DMS114 treated with DMSO at 0.1 percent for 48 hours (cell line): Measurements from ENCODE around the gene RGS6.
"Not testable (repeated sequence)": the region's sequence is repeated elsewhere in the genome, so short reads cannot be mapped to it uniquely, and the experiment has no call there.

Experiments
- DNase-seq: peaks from one replicate; lab custom pipeline; 2025; ENCODE audit not compliant: unreplicated experiment; lab: John Stamatoyannopoulos, UW

The RGS6 gene

DNA sequence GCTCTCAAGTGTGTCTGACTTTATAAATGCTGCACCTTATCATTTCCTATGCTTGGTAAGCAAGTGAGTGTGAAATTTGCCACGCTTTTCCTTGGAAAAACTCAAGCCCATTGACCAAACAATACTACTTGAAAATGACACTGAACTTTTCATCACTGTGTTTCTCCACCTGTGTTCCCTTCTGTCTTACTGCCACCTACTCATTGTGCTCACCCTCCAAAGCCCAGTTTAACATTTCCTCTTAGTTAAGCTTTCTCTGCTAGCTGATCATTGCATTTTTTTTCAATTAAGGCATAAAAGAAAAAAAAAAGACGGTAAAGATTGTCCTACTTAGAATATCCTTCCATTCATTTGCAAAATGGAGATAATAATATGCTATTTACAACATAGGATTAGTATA lies 516.0 kb downstream of the RGS6 start:
- DNase-seq, result no peak

DNA sequence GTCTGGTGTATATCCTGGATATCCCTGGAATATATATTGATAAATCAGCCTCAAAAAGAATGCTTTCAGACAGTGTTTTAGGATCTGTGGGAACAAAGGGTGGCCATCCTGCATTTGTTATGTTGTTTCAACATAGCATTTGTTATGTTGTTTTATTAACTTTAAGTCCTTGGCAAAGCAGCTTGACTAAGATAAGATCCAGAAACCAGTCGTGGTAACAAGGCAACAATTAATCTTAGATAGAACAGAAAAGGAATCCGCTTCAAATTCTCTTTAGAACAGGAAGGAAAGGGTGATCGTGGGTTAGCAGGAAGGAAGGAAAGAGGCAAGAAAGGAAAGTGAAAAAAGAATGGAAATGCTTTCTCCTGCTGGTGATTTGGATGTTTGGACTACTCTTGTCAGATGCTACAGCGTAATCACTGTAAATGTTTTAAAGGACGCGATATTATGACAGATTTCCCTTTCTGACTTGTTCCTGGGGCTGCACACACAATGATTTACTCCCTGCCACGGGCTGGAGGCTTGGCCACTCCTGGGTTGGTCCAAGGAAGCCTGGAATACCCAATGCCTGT lies 518.3 kb downstream of the RGS6 start:
- no peak for DNase-seq

DNA sequence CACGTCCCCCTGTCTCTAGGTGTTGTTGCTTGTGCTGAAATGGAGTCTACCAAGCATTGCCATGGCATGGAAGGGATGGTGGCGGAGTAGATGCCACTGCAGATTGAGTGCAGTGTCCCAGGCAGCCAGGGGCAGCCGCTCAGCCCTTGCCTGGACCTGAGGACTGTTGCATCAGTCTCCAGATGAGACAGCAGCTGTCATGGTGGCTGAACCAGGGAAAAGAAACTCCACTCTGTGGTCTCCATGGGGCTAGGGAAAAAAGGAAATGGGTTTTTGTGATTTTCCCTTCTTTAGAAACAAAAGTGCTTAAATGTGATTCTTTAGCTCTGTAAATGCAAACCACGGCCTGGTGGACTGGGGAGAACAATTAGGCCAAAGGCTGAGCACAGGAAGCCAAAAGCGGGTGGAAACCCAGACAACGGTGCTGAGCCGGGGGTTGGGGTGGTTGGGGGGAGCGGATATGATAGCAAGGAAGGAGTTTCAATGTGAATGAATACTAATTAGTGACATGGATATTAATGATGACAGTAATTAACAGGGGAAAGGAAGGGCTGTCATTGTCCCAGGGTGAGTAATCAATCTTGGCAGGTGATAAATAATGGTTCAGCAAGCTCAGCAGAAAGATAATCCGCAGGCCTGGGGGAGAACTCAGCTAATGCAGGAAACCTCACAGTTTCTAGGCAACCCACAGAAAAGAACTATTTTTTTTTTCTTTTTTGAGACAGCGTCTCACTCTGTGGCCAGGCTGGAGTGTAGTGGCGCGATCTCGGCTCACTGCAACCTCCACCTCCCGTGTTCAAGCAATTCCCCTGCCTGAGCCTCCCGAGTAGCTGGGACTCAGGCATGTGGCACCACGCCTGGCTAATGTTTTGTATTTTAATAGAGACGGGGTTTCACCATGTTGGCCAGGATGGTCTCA lies 519.1 kb downstream of the RGS6 start:
- no peak for DNase-seq

DNA sequence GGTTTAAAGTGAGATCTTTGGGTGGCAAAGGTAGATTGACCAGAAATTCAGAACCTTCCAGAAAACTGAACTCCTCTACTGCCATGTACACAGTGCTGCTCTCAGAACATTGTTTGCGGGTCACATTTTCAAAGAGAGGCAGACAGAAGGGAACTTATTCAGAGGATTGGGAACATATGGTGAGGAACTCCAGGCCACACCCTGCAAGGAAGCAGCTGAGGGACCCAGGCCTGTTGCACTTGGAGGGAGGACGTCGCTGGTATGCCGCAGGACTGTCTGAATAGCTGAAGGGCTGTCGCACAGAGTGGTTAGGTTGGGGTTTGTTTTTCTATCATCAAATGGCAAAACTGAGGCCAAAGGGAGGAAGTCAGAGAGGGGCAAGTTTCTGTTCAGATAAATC lies 520.5 kb downstream of the RGS6 start:
- no peak for DNase-seq

- no peak for DNase-seq
Measured at GRCh38 chr14:72454388-72455160, 522.3 kb downstream of the RGS6 start.

DNA sequence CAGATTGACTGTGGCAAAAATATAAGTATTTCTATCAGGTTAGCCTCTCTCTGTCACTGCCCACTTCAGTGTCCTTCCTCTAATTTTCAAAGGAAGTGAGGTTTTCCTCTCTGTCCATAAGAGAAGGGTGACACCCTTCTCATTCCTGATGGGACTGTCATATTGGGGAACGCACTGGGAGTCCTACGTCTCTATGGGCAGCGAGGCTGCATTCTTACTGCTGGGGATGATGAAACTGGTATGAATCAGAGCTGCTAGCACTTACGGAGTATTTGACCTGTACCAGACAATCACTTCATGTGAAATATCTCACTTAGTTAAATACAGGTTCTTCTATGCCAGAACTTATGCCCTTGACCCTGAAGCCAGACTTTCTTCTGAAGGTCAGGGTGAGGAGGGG lies 525.4 kb downstream of the RGS6 start:
- DNase-seq, result no peak

GRCh38 chr14:72462056-72462455 lies 529.8 kb downstream of the RGS6 start:
- DNase-seq, result no peak

- no peak for DNase-seq
Measured at GRCh38 chr14:72463291-72463866, 531.1 kb downstream of the RGS6 start.

DNA sequence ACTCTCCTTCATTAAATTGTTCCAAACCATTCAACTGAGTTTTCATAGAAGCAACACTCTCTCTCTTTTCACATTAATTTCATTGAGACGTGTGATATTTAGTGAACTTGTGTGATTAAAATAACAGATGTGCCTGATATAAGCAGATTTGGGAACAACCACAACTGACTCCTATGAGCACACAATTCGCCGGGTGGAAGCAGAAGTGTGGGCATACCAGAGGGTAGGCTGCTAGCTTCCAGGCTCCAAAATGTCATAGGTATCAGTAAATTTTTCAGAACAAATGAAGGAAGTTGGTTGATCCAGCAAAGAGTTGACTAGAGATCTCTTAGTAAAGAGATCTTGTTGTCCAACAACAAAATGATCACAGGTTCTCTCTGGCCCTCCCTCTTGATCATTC lies 532.0 kb downstream of the RGS6 start:
- no peak for DNase-seq

GRCh38 chr14:72466325-72466724 lies 534.1 kb downstream of the RGS6 start:
- no peak for DNase-seq

- no peak for DNase-seq
Measured at GRCh38 chr14:72471346-72471745, 539.1 kb downstream of the RGS6 start.

- DNase-seq, result peak; percentile 9
Measured at GRCh38 chr14:72472845-72473244, 540.6 kb downstream of the RGS6 start.

DNA sequence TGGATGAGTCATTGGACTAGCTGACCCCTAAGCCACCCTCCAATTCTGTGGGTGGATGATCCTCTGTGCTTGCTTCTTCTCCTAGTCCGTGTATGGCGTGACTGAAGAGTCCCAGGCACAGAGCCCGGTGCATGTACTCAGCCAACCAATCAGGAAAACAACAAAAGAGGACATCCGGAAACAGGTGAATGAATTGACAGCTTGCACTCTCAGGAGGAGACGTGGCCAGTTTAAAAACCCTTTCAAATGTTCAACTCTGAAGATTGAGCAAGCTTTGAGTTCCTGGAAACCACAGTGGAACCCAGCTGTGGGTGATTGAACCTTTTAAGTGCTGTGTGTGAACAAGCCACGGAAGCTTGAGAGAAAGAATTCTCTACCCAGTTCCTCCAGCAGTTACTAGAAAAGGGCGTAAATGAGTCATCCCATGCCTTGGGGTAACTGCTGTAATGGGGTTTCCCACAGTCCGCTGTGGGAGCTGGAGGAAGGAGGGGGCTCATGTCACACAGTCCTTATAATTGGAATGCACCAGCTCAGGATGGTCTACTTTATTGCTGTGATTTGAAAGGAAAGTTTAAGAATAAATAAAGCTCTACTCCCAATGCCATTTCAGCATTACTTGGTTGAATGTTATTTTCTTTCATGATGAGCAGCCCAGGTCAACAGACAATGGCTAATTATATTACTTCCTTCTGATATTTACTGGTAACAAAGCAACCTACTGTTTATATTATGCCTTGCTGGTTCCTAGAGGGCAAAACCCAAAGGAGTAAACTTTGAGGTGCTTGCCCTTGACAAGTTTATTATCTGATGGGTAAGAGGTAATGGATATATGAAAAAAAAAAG lies 544.6 kb downstream of the RGS6 start:
- DNase-seq, result no peak

DNA sequence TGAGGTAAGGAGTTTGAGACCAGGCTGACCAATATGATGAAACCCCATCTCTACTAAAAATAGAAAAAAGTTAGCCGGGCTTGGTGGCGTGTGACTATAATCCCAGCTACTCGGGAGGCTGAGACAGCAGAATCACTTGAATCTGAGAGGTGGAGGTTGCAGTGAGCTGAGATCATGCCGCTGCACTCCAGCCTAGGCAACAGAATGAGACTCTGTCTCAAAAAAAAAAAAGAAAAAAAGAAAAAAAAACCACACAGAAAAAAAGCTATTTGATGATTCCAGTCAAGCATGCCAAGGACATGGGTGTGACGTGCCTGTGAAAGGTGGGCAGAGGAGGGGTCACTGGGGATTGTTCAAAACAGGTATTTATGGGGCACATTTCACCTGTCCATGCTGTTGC lies 545.3 kb downstream of the RGS6 start:
- not testable (repeated sequence) for DNase-seq

GRCh38 chr14:72478471-72478893 lies 546.3 kb downstream of the RGS6 start:
- no peak for DNase-seq

- no peak for DNase-seq
Measured at GRCh38 chr14:72479461-72479931, 547.3 kb downstream of the RGS6 start.

DNA sequence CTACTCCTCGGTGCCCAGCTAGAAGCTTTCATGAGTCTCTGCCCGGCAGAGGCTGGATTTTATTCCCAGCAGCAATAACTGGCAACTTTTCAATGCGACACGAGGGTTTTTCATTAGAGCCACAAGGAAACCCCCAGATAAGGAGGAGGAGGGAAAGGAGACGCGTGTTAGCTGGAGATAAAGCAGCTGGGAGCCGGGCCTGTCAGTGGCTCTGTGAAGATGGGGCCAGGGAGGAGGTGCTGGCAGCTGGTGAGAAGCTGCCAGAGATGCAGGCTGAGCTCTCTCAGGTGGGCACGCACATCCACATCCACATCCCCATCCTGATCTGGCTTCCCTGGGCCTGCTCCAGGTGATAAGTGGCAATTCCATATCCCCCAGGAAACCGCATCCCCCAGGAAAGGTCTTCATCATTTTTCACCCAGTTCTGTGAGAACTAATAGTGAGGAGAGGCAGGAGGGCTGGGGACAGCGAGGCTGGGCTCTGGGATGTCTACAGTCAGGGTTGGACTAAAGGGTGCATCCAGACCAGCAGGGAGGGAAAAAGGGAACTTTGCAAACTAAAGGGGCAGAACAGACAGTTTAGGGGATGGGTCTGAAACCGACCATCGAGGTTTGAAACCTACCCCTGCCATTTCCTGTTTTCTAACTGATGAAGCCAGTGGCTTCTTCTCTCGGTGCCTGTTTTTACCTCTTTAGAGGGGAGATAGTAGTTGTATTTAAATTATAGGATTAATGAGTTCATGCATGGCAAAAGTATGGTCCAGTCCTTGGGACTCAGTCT lies 548.4 kb downstream of the RGS6 start:
- DNase-seq, result no peak

- DNase-seq, result no peak
Measured at GRCh38 chr14:72483311-72483710, 551.1 kb downstream of the RGS6 start.

DNA sequence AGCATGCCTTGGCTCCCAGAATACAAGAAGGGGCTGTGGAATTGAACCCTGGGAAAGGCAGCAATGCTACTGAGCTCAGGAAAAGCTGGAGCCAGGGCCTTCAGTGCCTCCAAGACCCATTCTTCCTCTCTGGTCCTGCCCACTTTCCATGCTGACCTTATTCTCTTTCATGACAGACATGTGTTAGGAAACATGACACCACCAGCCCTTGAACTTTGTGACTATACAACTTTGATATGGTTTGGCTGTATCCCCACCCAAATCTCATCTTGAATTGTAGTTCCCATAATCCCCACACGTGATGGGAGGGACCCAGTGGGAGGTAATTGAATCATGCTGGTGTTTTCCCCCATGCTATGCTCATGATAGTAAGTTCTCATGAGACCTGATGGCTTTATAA lies 553.5 kb downstream of the RGS6 start:
- no peak for DNase-seq

GRCh38 chr14:72488514-72488913 lies 556.3 kb downstream of the RGS6 start:
- no peak for DNase-seq
